ENCODE results near the gene KRTAP6-3.

Gene KRTAP6-3

GRCh38 chr21:30612132-30612531 lies 19.9 kb downstream of the KRTAP6-3 start:
- H3K27me3 Mint-ChIP-seq, result no peaks in the 10 kb centered on the region

DNA sequence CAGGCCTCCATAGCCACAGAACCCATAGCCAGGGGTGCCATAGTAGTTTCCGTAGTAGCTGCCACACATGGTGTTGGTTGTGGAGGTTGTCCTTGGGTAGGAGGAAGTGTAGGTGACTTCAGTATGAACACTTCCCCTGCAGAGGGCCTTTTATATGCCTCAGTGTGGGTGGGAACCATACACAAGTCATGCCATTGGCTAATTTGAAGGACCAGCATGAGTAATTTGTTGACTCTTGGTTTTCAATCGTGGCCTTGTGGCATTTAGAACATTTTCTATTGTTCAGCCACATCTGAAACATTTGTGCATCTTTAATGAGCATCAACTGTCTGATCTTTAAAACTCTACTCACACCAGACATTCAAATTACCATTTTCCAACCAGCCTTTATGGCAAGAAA lies 21.6 kb downstream of the KRTAP6-3 start, which contains the start of gene KRTAP6-1:
Gene KRTAP6-1, minus strand, starts transcription at position 95 of the 400 bp plus-strand sequence. Its CDS starts 26 bp downstream, at position 69.
- Mint-ChIP-seq H3K4me1 (ENCODE audit: low read depth) (no peaks in the 10 kb centered on the region), H3K9me3 (ENCODE audit: low read depth) (peaks cover 9% of the 10 kb centered on the region), H3K27me3 (no peaks in the 10 kb centered on the region), H3K4me3 (no peak within 1 kb of the TSS), H3K27ac (no peak within 1 kb of the TSS), H3K36me3 (no peaks in the 10 kb centered on the region)

More at GRCh38 chr21:30612132-30612531, 19.9 kb downstream of the KRTAP6-3 start:
- no peak overlapping the region for H3K4me3 Mint-ChIP-seq
- H3K27ac Mint-ChIP-seq, result no peak overlapping the region
- no peaks in the 10 kb centered on the region for H3K4me1 Mint-ChIP-seq (ENCODE audit: low read depth)
- H3K36me3 Mint-ChIP-seq, result no peaks in the 10 kb centered on the region
- H3K9me3 Mint-ChIP-seq (ENCODE audit: low read depth), result peaks cover 9% of the 10 kb centered on the region

DNA sequence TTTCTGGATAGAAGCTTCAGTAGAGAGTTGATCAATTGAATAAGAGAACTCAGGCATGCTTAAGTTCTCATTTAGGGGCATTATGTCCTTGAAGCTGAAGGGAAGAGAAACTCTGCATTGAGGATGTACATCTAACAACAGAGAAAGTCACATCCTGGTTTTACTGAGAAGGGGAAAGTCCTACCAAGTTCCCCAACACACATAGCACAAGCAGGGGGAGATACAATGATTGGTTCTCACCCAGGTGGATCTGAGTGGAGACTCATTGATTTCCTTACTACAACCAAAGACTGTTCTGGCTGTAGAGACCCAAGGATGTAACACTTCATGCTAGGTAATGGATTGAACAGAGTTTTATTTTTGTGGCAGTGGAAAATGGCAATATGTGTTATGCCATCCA lies 23.0 kb downstream of the KRTAP6-3 start:
- no peak overlapping the region for H3K27ac Mint-ChIP-seq
- H3K27me3 Mint-ChIP-seq, result no peaks in the 10 kb centered on the region
- H3K4me3 Mint-ChIP-seq, result no peak overlapping the region
- H3K36me3 Mint-ChIP-seq, result no peaks in the 10 kb centered on the region
- H3K4me1 Mint-ChIP-seq (ENCODE audit: low read depth), result no peaks in the 10 kb centered on the region
- peaks cover 8% of the 10 kb centered on the region for H3K9me3 Mint-ChIP-seq (ENCODE audit: low read depth)

GRCh38 chr21:30616125-30616524 lies 23.9 kb downstream of the KRTAP6-3 start, which contains the start of gene KRTAP20-1:
KRTAP20-1 (plus strand) TSS chr21:30616425; CDS start chr21:30616455, 30 bp downstream.
- H3K4me1 Mint-ChIP-seq (ENCODE audit: low read depth), result no peaks in the 10 kb centered on the region
- H3K4me3 Mint-ChIP-seq, result no peak within 1 kb of the TSS
- no peaks in the 10 kb centered on the region for H3K9me3 Mint-ChIP-seq (ENCODE audit: low read depth)
- H3K27ac Mint-ChIP-seq, result no peak within 1 kb of the TSS
- no peaks in the 10 kb centered on the region for H3K27me3 Mint-ChIP-seq
- H3K36me3 Mint-ChIP-seq, result no peaks in the 10 kb centered on the region

DNA sequence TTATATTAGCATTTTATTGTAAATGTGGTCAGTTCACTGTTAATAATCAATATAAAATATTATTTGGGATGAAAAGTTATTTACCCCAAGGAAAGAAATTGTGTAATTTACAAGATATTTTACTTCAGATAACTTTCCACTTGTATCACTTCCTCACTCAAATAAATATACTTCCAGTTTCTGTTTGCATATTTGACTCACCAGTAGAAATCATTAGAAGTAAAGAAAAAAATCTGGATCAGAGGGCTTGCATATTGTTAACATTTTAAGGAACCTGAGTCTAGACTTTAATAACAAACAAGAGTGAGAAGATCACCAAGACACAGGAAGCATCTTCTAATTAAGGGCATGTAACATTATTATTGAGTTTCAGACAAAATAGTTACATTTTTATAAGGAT lies 27.8 kb downstream of the KRTAP6-3 start:
- no peaks in the 10 kb centered on the region for H3K9me3 Mint-ChIP-seq (ENCODE audit: low read depth)
- H3K4me1 Mint-ChIP-seq (ENCODE audit: low read depth), result no peaks in the 10 kb centered on the region
- H3K36me3 Mint-ChIP-seq, result no peaks in the 10 kb centered on the region
- H3K4me3 Mint-ChIP-seq, result no peak overlapping the region
- H3K27ac Mint-ChIP-seq, result no peak overlapping the region
- H3K27me3 Mint-ChIP-seq, result no peaks in the 10 kb centered on the region

GRCh38 chr21:30620522-30620921 lies 28.3 kb downstream of the KRTAP6-3 start, which contains the start of gene KRTAP20-4:
KRTAP20-4 (plus strand) TSS chr21:30620627.
- no peaks in the 10 kb centered on the region for H3K4me1 Mint-ChIP-seq (ENCODE audit: low read depth)
- no peaks in the 10 kb centered on the region for H3K27me3 Mint-ChIP-seq
- H3K9me3 Mint-ChIP-seq (ENCODE audit: low read depth), result no peaks in the 10 kb centered on the region
- H3K27ac Mint-ChIP-seq, result no peak within 1 kb of the TSS
- no peak within 1 kb of the TSS for H3K4me3 Mint-ChIP-seq
- no peaks in the 10 kb centered on the region for H3K36me3 Mint-ChIP-seq

- Mint-ChIP-seq H3K4me3 (no peak overlapping the region), H3K9me3 (ENCODE audit: low read depth) (no peaks in the 10 kb centered on the region), H3K36me3 (no peaks in the 10 kb centered on the region), H3K27me3 (no peaks in the 10 kb centered on the region), H3K4me1 (ENCODE audit: low read depth) (no peaks in the 10 kb centered on the region), H3K27ac (no peak overlapping the region)
Measured at GRCh38 chr21:30623362-30623761, 31.1 kb downstream of the KRTAP6-3 start.

GRCh38 chr21:30625449-30626165 lies 33.4 kb downstream of the KRTAP6-3 start:
- H3K9me3 Mint-ChIP-seq (ENCODE audit: low read depth), result no peaks in the 10 kb centered on the region
- H3K36me3 Mint-ChIP-seq, result no peaks in the 10 kb centered on the region
- no peaks in the 10 kb centered on the region for H3K27me3 Mint-ChIP-seq
- no peak overlapping the region for H3K27ac Mint-ChIP-seq
- H3K4me3 Mint-ChIP-seq, result no peak overlapping the region
- no peaks in the 10 kb centered on the region for H3K4me1 Mint-ChIP-seq (ENCODE audit: low read depth)

DNA sequence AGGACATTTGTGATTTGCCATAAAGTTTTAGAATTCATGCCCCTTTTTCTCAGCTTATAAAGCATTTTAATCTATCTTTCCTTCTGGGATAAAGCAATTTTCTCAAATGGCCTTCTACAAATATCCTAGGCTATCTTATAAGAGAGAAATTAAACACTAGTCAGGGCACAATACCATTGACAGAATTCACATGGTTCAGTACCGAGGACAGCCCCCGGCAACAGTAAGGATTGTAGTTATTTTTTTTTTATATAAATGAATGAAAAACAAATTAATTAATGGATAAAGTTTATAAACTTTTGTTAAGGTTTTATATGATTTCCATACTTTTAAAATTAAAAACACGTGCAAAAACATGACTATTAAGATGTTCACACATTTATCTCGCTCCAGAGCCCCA lies 35.9 kb downstream of the KRTAP6-3 start:
- no peaks in the 10 kb centered on the region for H3K27me3 Mint-ChIP-seq
- no peak overlapping the region for H3K4me3 Mint-ChIP-seq
- H3K4me1 Mint-ChIP-seq (ENCODE audit: low read depth), result no peaks in the 10 kb centered on the region
- no peaks in the 10 kb centered on the region for H3K9me3 Mint-ChIP-seq (ENCODE audit: low read depth)
- no peak overlapping the region for H3K27ac Mint-ChIP-seq
- H3K36me3 Mint-ChIP-seq, result no peaks in the 10 kb centered on the region

GRCh38 chr21:30629200-30629599 lies 37.0 kb downstream of the KRTAP6-3 start:
- no peaks in the 10 kb centered on the region for H3K27me3 Mint-ChIP-seq
- no peaks in the 10 kb centered on the region for H3K9me3 Mint-ChIP-seq (ENCODE audit: low read depth)
- H3K36me3 Mint-ChIP-seq, result no peaks in the 10 kb centered on the region
- no peak overlapping the region for H3K4me3 Mint-ChIP-seq
- no peak overlapping the region for H3K27ac Mint-ChIP-seq
- no peaks in the 10 kb centered on the region for H3K4me1 Mint-ChIP-seq (ENCODE audit: low read depth)

DNA sequence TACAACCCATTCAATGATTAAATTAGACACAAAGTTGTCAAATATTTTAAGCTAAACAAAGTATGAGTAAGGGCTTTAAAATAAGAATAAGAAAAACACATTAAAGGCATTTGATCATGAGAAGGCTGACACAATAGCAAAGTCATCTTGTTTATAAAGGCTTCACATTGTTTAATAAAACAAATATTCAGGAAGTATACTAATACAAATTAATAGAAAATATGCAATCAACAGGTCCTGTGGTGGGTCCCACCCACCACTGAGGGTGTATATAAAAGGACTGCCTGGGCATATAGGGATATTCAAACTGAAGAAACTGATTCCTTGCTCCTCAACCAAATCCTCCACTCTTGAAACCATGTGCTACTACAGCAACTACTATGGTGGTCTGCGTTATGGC lies 42.7 kb downstream of the KRTAP6-3 start, which contains the start of gene KRTAP20-2:
Gene KRTAP20-2, plus strand, starts transcription at position 301 of the 400 bp plus-strand sequence. Its CDS starts 58 bp downstream, at position 359.
- H3K27me3 Mint-ChIP-seq, result no peaks in the 10 kb centered on the region
- no peaks in the 10 kb centered on the region for H3K36me3 Mint-ChIP-seq
- H3K9me3 Mint-ChIP-seq (ENCODE audit: low read depth), result no peaks in the 10 kb centered on the region
- H3K27ac Mint-ChIP-seq, result no peak within 1 kb of the TSS
- no peak within 1 kb of the TSS for H3K4me3 Mint-ChIP-seq
- H3K4me1 Mint-ChIP-seq (ENCODE audit: low read depth), result no peaks in the 10 kb centered on the region

DNA sequence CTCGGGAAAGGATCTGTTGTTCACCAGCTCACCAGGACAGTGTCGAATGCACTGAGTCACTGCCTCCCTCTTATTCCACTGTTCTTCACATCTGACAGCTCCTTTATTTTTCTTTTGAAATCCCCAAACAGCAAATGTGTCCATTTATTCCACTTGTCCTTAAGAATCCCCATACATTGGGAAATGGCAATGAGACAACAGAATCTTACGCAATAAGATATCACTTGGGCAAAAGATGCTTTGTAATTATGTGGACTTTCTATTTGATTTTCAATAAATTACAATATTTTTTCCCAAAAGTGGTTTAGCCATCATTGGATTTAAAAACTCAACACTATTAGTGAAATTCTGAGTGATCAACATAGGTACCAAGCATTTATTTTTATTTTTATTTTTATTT lies 46.4 kb downstream of the KRTAP6-3 start:
- peaks cover 2% of the 10 kb centered on the region for H3K9me3 Mint-ChIP-seq (ENCODE audit: low read depth)
- H3K36me3 Mint-ChIP-seq, result no peaks in the 10 kb centered on the region
- no peak overlapping the region for H3K4me3 Mint-ChIP-seq
- no peaks in the 10 kb centered on the region for H3K4me1 Mint-ChIP-seq (ENCODE audit: low read depth)
- no peak overlapping the region for H3K27ac Mint-ChIP-seq
- H3K27me3 Mint-ChIP-seq, result peaks cover 2% of the 10 kb centered on the region

GRCh38 chr21:30642564-30642963 lies 50.3 kb downstream of the KRTAP6-3 start, which contains the start of gene KRTAP20-3:
KRTAP20-3 (plus strand) TSS chr21:30642864.
- H3K9me3 Mint-ChIP-seq (ENCODE audit: low read depth), result peaks cover 7% of the 10 kb centered on the region
- H3K4me1 Mint-ChIP-seq (ENCODE audit: low read depth), result no peaks in the 10 kb centered on the region
- H3K36me3 Mint-ChIP-seq, result no peaks in the 10 kb centered on the region
- H3K4me3 Mint-ChIP-seq, result no peak within 1 kb of the TSS
- no peak within 1 kb of the TSS for H3K27ac Mint-ChIP-seq
- H3K27me3 Mint-ChIP-seq, result peaks cover 2% of the 10 kb centered on the region

All from activated naive CD8-positive, alpha-beta T cell (primary cell).